Suprapubic skin (tissue), 4 donors: ENCODE results near the gene EPPIN. TPM values are rescaled to one million over a fixed set of nuclear protein-coding genes. Genes with fewer than 3 reads are reported as not detected.

Experiments
- DNase-seq, 2 donors: peaks; one replicate each; pipeline ENCODE4 v3.0.0-alpha.2; 2019; ENCODE audit warnings: low spot score in 2 of 2
- H3K27ac ChIP-seq: fragments of 200-600 bp; sonication (generic); one replicate; pipeline ENCODE4 v1.5.1; 2019
- H3K27me3 ChIP-seq: fragments of 200-600 bp; sonication (generic); one replicate; pipeline ENCODE4 v1.5.1; 2019
- H3K36me3 ChIP-seq: fragments of 200-600 bp; sonication (generic); one replicate; pipeline ENCODE4 v1.5.1; 2019
- H3K4me1 ChIP-seq: fragments of 200-600 bp; sonication (generic); one replicate; pipeline ENCODE4 v1.5.1; 2019
- H3K4me3 ChIP-seq: fragments of 200-600 bp; sonication (generic); one replicate; pipeline ENCODE4 v1.5.1; 2019; ENCODE audit warnings: mild to moderate bottlenecking
- H3K9me3 ChIP-seq: fragments of 200-600 bp; sonication (generic); one replicate; pipeline ENCODE4 v1.5.1; 2019
- EP300 ChIP-seq: sonication (generic); formaldehyde crosslinking; IDR thresholded peaks from one replicate; pipeline ENCODE4 v1.6.1; 2017; ENCODE audit warnings: antibody characterized with exemption
- POLR2A ChIP-seq, 2 donors: fragments of 450-650 bp; IDR thresholded peaks; one replicate each; pipeline ENCODE4 v1.6.1; 2017; ENCODE audit warnings: antibody characterized with exemption in 2 of 2, mild to moderate bottlenecking in 2 of 2, moderate library complexity in 2 of 2
- POLR2AphosphoS5 ChIP-seq, 3 donors: sonication (generic); formaldehyde crosslinking; IDR thresholded peaks; one replicate each; pipeline ENCODE4 v1.6.1; 2017; ENCODE audit warnings: antibody characterized with exemption in 3 of 3
- WGBS: methylation state at CpG from one replicate; pipeline ENCODE4 v1.1.5; 2018; 5-methylcytosine and 5-hydroxymethylcytosine counted together
- total RNA-seq, 4 donors: library from RNA; depleted of rRNA; stranded (reverse); fragments of >200 nt; gene quantifications; one replicate each; pipeline ENCODE4 v1.1.0, GENCODE V29; 2016
- TF ChIP-seq, protein P1 (sequence below), 2 donors: fragments of 200-600 bp in 1 of 2; fragments of 450-650 bp in 1 of 2; sonication (generic) in 1 of 2; IDR thresholded peaks; one replicate each; pipeline ENCODE4 v1.5.1; 2016 to 2019; ENCODE audit warnings: antibody characterized with exemption in 2 of 2, mild to moderate bottlenecking in 1 of 2, moderate library complexity in 1 of 2

Gene EPPIN
- total RNA-seq, 4 donors from 2014 or later = 0.42 TPM; not detected in 3

DNA sequence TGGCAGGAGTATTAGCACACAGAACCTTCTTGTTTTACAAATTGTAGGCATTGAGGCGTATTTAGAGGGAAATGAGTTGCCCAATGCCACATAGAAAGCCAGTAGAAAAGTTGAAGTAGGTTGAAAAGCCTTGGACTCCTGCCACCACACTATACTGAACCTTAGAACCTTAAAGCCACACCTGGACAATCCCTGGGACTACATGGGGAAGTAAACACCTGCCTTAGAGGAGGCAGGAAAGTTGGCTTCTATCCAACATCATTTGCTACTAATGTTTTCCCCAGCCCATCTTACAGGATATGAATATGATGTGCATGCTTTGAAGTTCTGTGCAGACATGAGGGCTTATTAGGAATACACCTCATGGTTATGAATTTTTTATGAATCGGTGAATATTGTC lies 5.3 kb upstream of the EPPIN start:
- no peak overlapping the region for H3K4me3 ChIP-seq
- H3K4me1 ChIP-seq = no peaks in the 10 kb centered on the region
- no peak overlapping the region for H3K27ac ChIP-seq
- DNase-seq = no peak
- H3K9me3 ChIP-seq = no peaks in the 10 kb centered on the region
- WGBS = 80% methylated on average over 2 of the region's 2 CpGs
- H3K36me3 ChIP-seq = no peaks in the 10 kb centered on the region
- TF ChIP-seq EP300 = no peak
- TF ChIP-seq, protein P1, sequence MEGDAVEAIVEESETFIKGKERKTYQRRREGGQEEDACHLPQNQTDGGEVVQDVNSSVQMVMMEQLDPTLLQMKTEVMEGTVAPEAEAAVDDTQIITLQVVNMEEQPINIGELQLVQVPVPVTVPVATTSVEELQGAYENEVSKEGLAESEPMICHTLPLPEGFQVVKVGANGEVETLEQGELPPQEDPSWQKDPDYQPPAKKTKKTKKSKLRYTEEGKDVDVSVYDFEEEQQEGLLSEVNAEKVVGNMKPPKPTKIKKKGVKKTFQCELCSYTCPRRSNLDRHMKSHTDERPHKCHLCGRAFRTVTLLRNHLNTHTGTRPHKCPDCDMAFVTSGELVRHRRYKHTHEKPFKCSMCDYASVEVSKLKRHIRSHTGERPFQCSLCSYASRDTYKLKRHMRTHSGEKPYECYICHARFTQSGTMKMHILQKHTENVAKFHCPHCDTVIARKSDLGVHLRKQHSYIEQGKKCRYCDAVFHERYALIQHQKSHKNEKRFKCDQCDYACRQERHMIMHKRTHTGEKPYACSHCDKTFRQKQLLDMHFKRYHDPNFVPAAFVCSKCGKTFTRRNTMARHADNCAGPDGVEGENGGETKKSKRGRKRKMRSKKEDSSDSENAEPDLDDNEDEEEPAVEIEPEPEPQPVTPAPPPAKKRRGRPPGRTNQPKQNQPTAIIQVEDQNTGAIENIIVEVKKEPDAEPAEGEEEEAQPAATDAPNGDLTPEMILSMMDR (IDR thresholded peaks at IDR 0.05) = no peak
- H3K27me3 ChIP-seq = peaks cover 1% of the 10 kb centered on the region

DNA sequence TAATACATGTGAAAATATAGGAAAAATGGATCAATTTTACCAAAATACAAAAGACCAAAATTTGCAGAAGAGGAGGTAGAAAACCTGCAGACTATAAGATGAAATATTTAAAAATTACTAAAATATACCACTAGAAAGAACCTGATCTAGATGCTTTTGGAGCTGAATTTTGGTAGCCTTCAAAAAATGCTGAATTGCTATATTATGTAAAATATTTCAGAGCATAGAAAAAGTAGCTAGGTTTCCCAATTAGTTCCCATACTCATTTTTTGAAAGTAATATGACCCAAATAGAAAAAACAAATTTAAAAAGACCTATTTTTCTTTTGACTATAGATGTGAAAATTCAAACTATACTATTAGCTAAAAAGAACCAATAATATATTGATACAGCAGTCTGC lies 3.6 kb upstream of the EPPIN start:
- H3K27me3 ChIP-seq = no peaks in the 10 kb centered on the region
- no peaks in the 10 kb centered on the region for H3K4me1 ChIP-seq
- H3K36me3 ChIP-seq = no peaks in the 10 kb centered on the region
- no peak overlapping the region for H3K4me3 ChIP-seq
- TF ChIP-seq POLR2AphosphoS5 (IDR thresholded peaks at IDR 0.05) (no peak), EP300 (no peak), POLR2A (IDR thresholded peaks at IDR 0.05) (no peak)
- TF ChIP-seq, protein P1 (IDR thresholded peaks at IDR 0.05) = no peak
- H3K27ac ChIP-seq = no peak overlapping the region
- DNase-seq = no peak
- H3K9me3 ChIP-seq = no peaks in the 10 kb centered on the region

DNA sequence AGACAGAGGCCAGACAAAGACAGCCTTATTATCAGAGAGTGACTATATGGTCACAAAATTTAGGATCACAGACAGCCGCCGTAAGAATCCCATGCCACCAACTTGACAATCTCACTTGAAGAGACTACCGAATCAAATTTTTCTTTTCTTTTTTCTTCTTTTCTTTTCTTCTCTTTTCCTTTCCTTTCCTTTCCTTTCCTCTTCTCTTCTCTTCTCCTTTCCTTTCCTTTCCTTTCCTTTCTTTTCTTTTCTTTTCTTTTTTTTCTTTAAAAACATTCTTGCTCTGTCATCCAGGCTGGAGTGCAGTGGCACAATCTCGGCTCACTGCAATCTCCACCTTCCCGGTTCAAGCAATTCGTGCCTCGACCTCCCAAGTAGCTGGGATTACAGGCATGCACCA lies 1.2 kb upstream of the EPPIN start:
- no peak for DNase-seq
- H3K27me3 ChIP-seq = no peaks in the 10 kb centered on the region
- no peak overlapping the region for H3K4me3 ChIP-seq
- H3K36me3 ChIP-seq = no peaks in the 10 kb centered on the region
- TF ChIP-seq POLR2A (IDR thresholded peaks at IDR 0.05) (no peak), POLR2AphosphoS5 (IDR thresholded peaks at IDR 0.05) (no peak), EP300 (no peak)
- TF ChIP-seq, protein P1 (IDR thresholded peaks at IDR 0.05) = no peak
- no peaks in the 10 kb centered on the region for H3K9me3 ChIP-seq
- 93% methylated on average over 7 of the region's 7 CpGs for WGBS
- no peak overlapping the region for H3K27ac ChIP-seq
- H3K4me1 ChIP-seq = no peaks in the 10 kb centered on the region

DNA sequence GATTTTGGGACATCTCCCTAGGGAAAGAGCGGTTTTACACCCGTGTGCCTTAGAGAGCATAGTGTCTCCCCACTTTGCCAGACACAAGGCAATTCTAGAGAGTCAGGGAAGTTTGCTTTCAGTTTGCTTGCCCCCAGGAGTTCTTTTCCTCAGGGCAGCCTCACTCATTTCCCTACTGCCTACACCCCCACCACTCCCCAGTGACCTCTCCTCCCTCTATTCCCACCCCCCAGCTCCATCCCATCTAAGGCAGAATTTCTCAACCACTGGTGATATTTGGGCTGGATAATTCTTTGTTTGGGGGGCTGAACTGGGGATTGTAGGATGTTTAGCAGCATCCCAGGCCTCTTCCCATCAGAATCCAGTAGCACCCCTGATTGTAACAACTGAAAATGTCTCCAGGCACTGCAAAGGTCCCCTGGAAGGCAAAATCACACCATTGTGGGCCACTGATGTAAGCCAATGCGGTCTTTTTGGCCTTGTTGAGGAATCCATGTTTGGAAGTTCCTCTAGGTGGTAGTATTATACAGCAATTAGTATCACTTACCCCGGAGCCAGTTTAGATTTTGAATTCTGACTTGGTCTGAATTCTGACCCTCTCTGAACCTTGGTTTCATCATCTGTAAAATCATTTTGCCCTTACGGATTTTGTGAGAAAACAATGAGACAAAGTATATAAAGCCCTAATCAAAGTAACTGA lies 1.3 kb downstream of the EPPIN start:
- Histone ChIP-seq H3K4me3 (no peak overlapping the region), H3K4me1 (no peaks in the 10 kb centered on the region), H3K36me3 (no peaks in the 10 kb centered on the region), H3K27me3 (no peaks in the 10 kb centered on the region), H3K9me3 (no peaks in the 10 kb centered on the region), H3K27ac (no peak overlapping the region)
- no peak for TF ChIP-seq POLR2A (IDR thresholded peaks at IDR 0.05)
- TF ChIP-seq, protein P1 (IDR thresholded peaks at IDR 0.05) = peak in 1 of 2 donors; percentile 20
- no peak for DNase-seq
- 30% methylated on average over 5 of the region's 5 CpGs for WGBS

DNA sequence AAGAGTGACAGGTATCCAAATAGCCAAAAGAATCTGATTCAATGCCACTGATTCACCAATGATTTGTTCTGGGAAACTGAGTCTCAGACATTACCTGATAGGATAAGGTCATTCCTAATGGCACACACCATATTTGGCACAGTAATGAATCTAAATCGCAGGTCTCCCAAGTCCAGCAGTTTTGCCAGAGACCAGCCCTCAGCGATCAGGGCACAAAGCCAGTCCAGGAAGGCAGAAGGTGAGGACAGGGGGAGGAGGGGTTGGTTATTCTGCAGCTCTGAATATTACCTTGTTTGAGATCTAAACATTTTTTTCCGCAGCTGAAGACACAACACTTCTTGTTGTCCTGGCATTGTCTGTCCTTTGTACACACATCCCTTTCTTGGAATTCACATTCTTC lies 1.9 kb downstream of the EPPIN start:
- no peak for DNase-seq
- Histone ChIP-seq H3K36me3 (no peaks in the 10 kb centered on the region), H3K4me3 (no peak overlapping the region), H3K9me3 (no peaks in the 10 kb centered on the region), H3K4me1 (no peaks in the 10 kb centered on the region), H3K27ac (no peak overlapping the region), H3K27me3 (peaks cover under 1% of the 10 kb centered on the region)
- WGBS = 76% methylated on average over 3 of the region's 3 CpGs
- TF ChIP-seq, protein P1 (IDR thresholded peaks at IDR 0.05) = no peak
- TF ChIP-seq EP300 = no peak
- no peak for TF ChIP-seq POLR2A (IDR thresholded peaks at IDR 0.05)
- TF ChIP-seq POLR2AphosphoS5 (IDR thresholded peaks at IDR 0.05) = no peak
